DND-41 (cell line): ENCODE measurements around the gene DNASE2B.

ENCODE experiments used
- CTCF ChIP-seq: IDR thresholded peaks from 2 replicates; pipeline ENCODE4 v1.5.1; 2012; ENCODE audit warnings: borderline replicate concordance, low read length, moderate library complexity, mild to moderate bottlenecking; ENCODE audit not compliant: poor library complexity, severe bottlenecking; ENCODE audit errors: extremely low read depth
- EZH2 ChIP-seq: IDR thresholded peaks from 3 replicates; pipeline ENCODE4 v1.6.1; 2012; ENCODE audit warnings: borderline replicate concordance, low read depth, mild to moderate bottlenecking, moderate library complexity, low read length, inconsistent platforms; ENCODE audit not compliant: severe bottlenecking

DNA sequence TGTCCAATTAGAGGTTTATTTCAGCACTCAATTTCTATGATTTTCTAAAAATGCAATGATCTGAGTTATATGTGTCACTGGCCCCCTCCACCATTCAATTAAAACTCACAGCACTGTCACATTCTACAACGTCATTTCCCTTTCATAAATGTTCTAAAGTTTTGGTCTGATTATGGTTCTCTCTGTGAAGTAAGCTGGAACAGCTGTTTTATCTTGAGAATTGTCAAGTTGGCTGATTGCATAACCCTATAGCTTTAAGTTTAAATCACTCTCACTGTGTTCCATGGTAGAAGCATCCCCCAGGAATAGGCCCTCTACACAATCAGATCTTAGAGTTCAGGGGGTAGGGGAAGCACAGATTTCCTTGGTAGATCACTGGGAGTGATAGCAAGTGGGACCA lies 41.4 kb upstream of the DNASE2B start:
- TF ChIP-seq CTCF (no peak), EZH2 (no peak)
